Body of pancreas (tissue), 4 donors: ENCODE data around the gene OXCT1.

Source experiments
- POLR2A ChIP-seq, 3 donors: fragments of 450-650 bp; IDR thresholded peaks; one replicate each; pipeline ENCODE4 v1.6.1; 2016; ENCODE audit warnings: antibody characterized with exemption in 3 of 3, mild to moderate bottlenecking in 2 of 3
- TF ChIP-seq, protein P1 (sequence below), 7 experiments: fragments of 450-650 bp in 4 of 7; fragments of 200-600 bp in 3 of 7; sonication (generic) in 3 of 7; IDR thresholded peaks; one replicate each; pipeline ENCODE4 v1.5.1; 2016 to 2019; ENCODE audit warnings: antibody characterized with exemption in 7 of 7

DNA sequence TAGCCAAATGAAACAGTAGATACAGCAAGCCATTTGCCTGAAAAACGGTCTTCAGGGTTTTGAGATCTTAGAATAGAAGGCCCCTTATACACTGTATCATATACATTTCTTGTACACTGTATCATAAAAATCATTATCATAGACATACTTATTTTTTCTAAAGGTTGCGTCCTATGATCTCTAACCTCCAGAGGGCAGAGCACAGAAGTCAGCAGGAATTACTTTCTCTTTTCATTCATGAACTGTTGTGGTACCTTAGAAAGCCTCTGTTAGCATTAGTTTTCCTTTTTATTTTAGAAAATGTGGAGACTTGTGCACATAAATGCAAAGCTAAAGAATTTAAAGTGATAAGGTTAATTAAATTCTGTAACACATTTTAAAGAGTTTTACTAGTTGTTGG is 115.4 kb downstream of the OXCT1 start:
- no peak for TF ChIP-seq POLR2A (IDR thresholded peaks at IDR 0.05)
- TF ChIP-seq, protein P1, sequence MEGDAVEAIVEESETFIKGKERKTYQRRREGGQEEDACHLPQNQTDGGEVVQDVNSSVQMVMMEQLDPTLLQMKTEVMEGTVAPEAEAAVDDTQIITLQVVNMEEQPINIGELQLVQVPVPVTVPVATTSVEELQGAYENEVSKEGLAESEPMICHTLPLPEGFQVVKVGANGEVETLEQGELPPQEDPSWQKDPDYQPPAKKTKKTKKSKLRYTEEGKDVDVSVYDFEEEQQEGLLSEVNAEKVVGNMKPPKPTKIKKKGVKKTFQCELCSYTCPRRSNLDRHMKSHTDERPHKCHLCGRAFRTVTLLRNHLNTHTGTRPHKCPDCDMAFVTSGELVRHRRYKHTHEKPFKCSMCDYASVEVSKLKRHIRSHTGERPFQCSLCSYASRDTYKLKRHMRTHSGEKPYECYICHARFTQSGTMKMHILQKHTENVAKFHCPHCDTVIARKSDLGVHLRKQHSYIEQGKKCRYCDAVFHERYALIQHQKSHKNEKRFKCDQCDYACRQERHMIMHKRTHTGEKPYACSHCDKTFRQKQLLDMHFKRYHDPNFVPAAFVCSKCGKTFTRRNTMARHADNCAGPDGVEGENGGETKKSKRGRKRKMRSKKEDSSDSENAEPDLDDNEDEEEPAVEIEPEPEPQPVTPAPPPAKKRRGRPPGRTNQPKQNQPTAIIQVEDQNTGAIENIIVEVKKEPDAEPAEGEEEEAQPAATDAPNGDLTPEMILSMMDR (IDR thresholded peaks at IDR 0.05): no peak
